PC-9 (cell line): ENCODE measurements around the gene TSPEAR.

Experiments
- EZH2 ChIP-seq: fragments of 200-600 bp; sonication (generic); IDR thresholded peaks from 2 replicates; pipeline ENCODE4 v1.8.0; 2017; ENCODE audit warnings: antibody characterized with exemption, low read depth
- TF ChIP-seq, protein P1 (sequence below): fragments of 200-600 bp; sonication (generic); conservative IDR thresholded peaks from 2 replicates; pipeline ENCODE4 v1.6.1; 2017; ENCODE audit warnings: mixed run types, antibody characterized with exemption, mild to moderate bottlenecking, moderate library complexity

DNA sequence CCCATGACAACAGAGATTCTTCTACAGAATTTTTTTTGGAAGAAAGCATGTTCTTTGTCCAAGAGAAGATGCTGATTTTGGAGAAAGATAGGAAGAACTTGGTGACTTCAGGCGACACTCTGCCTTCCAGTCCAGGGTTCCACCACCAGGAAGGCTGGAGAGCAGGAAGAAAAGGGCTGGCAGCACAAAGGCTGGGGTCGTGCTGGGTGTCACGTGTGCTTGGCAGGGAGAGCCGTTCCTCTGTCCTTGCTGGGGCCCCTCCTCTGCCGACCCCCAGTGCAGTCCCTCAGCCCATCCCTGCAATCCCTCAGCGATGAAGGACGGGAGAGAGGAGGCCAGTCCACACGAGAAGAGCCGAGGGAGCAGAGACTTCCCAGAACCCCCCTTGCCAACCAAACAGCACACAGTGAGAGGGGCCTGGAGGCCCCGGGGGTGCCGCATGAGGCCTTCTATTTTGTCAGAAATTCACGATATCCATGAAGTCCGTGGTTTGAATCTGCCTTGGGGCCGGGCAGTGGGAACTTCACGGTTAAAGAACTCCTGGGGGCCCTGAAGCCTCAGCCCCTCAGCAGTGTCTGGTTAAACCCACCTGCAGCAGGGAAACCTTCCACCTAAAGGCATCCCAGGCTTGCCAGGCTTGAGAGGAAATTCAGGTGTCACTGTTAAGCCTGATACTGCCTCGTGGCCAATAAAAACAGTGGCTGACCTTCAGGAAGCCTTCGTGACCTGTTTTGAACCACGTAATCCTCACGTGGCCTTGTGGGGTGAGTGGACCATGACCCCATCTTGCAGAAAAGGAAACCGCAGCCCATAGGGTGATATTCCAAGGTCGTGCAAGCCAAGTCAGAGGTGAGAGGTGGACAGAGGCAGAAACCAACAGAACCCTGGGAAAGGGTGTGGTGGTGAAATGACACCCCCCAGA lies 11.0 kb downstream of the TSPEAR start:
- TF ChIP-seq, protein P1, sequence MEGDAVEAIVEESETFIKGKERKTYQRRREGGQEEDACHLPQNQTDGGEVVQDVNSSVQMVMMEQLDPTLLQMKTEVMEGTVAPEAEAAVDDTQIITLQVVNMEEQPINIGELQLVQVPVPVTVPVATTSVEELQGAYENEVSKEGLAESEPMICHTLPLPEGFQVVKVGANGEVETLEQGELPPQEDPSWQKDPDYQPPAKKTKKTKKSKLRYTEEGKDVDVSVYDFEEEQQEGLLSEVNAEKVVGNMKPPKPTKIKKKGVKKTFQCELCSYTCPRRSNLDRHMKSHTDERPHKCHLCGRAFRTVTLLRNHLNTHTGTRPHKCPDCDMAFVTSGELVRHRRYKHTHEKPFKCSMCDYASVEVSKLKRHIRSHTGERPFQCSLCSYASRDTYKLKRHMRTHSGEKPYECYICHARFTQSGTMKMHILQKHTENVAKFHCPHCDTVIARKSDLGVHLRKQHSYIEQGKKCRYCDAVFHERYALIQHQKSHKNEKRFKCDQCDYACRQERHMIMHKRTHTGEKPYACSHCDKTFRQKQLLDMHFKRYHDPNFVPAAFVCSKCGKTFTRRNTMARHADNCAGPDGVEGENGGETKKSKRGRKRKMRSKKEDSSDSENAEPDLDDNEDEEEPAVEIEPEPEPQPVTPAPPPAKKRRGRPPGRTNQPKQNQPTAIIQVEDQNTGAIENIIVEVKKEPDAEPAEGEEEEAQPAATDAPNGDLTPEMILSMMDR = no peak
- TF ChIP-seq EZH2 = no peak
